ENCODE results near the gene ARL5A. TPM values are rescaled to one million over a fixed set of nuclear protein-coding genes. Genes with fewer than 3 reads are reported as not detected.

The ARL5A gene
- total RNA-seq, 1 donor from 2014 or later, result 42.2 TPM

GRCh38 chr2:151819920-151820319, 8.3 kb downstream of the ARL5A start:
- Mint-ChIP-seq H3K27ac (ENCODE audit: unreplicated experiment) (no peak overlapping the region), H3K36me3 (ENCODE audit: low read depth, unreplicated experiment) (no peaks in the 10 kb centered on the region), H3K9me3 (ENCODE audit: unreplicated experiment) (no peaks in the 10 kb centered on the region), H3K4me1 (ENCODE audit: unreplicated experiment) (peaks cover 31% of the 10 kb centered on the region), H3K27me3 (ENCODE audit: unreplicated experiment) (no peaks in the 10 kb centered on the region), H3K4me3 (ENCODE audit: unreplicated experiment) (no peak overlapping the region)
- DNase-seq (ENCODE audit: low spot score), result no peak
- no peak for TF ChIP-seq CTCF (IDR thresholded peaks at IDR 0.05; ENCODE audit: unreplicated experiment)

- TF ChIP-seq CTCF (IDR thresholded peaks at IDR 0.05; ENCODE audit: unreplicated experiment), result no peak
- H3K27me3 Mint-ChIP-seq (ENCODE audit: unreplicated experiment), result no peaks in the 10 kb centered on the region
- H3K4me3 Mint-ChIP-seq (ENCODE audit: unreplicated experiment), result no peak overlapping the region
- no peak overlapping the region for H3K27ac Mint-ChIP-seq (ENCODE audit: unreplicated experiment)
- DNase-seq (ENCODE audit: low spot score), result no peak
- H3K4me1 Mint-ChIP-seq (ENCODE audit: unreplicated experiment), result peaks cover 17% of the 10 kb centered on the region
- peaks cover 1% of the 10 kb centered on the region for H3K36me3 Mint-ChIP-seq (ENCODE audit: low read depth, unreplicated experiment)
- no peaks in the 10 kb centered on the region for H3K9me3 Mint-ChIP-seq (ENCODE audit: unreplicated experiment)
Observed at GRCh38 chr2:151817929-151818328, 10.3 kb downstream of the ARL5A start.

- H3K9me3 Mint-ChIP-seq (ENCODE audit: unreplicated experiment), result no peaks in the 10 kb centered on the region
- H3K27ac Mint-ChIP-seq (ENCODE audit: unreplicated experiment), result no peak overlapping the region
- no peaks in the 10 kb centered on the region for H3K27me3 Mint-ChIP-seq (ENCODE audit: unreplicated experiment)
- no peak for DNase-seq (ENCODE audit: low spot score)
- no peak for TF ChIP-seq CTCF (IDR thresholded peaks at IDR 0.05; ENCODE audit: unreplicated experiment)
- no peak overlapping the region for H3K4me3 Mint-ChIP-seq (ENCODE audit: unreplicated experiment)
- peaks cover 8% of the 10 kb centered on the region for H3K4me1 Mint-ChIP-seq (ENCODE audit: unreplicated experiment)
- H3K36me3 Mint-ChIP-seq (ENCODE audit: low read depth, unreplicated experiment), result peaks cover 9% of the 10 kb centered on the region
Observed at GRCh38 chr2:151816843-151817242, 11.4 kb downstream of the ARL5A start.

- Mint-ChIP-seq H3K4me1 (ENCODE audit: unreplicated experiment) (peaks cover 3% of the 10 kb centered on the region), H3K27me3 (ENCODE audit: unreplicated experiment) (no peaks in the 10 kb centered on the region), H3K9me3 (ENCODE audit: unreplicated experiment) (no peaks in the 10 kb centered on the region), H3K27ac (ENCODE audit: unreplicated experiment) (no peak overlapping the region), H3K36me3 (ENCODE audit: low read depth, unreplicated experiment) (peaks cover 13% of the 10 kb centered on the region), H3K4me3 (ENCODE audit: unreplicated experiment) (no peak overlapping the region)
- TF ChIP-seq CTCF (IDR thresholded peaks at IDR 0.05; ENCODE audit: unreplicated experiment), result no peak
- no peak for DNase-seq (ENCODE audit: low spot score)
Observed at GRCh38 chr2:151815821-151816489, 12.3 kb downstream of the ARL5A start.

GRCh38 chr2:151810489-151810888, 17.7 kb downstream of the ARL5A start:
- Mint-ChIP-seq H3K4me3 (ENCODE audit: unreplicated experiment) (no peak overlapping the region), H3K27ac (ENCODE audit: unreplicated experiment) (no peak overlapping the region), H3K9me3 (ENCODE audit: unreplicated experiment) (no peaks in the 10 kb centered on the region), H3K4me1 (ENCODE audit: unreplicated experiment) (no peaks in the 10 kb centered on the region), H3K27me3 (ENCODE audit: unreplicated experiment) (no peaks in the 10 kb centered on the region), H3K36me3 (ENCODE audit: low read depth, unreplicated experiment) (peaks cover 13% of the 10 kb centered on the region)
- no peak for TF ChIP-seq CTCF (IDR thresholded peaks at IDR 0.05; ENCODE audit: unreplicated experiment)
- no peak for DNase-seq (ENCODE audit: low spot score)
